ENCODE results near the gene ULK2.

GRCh38 chr17:19741832-19742457 lies 125.8 kb downstream of the ULK2 start:
- TF ChIP-seq, protein P1, sequence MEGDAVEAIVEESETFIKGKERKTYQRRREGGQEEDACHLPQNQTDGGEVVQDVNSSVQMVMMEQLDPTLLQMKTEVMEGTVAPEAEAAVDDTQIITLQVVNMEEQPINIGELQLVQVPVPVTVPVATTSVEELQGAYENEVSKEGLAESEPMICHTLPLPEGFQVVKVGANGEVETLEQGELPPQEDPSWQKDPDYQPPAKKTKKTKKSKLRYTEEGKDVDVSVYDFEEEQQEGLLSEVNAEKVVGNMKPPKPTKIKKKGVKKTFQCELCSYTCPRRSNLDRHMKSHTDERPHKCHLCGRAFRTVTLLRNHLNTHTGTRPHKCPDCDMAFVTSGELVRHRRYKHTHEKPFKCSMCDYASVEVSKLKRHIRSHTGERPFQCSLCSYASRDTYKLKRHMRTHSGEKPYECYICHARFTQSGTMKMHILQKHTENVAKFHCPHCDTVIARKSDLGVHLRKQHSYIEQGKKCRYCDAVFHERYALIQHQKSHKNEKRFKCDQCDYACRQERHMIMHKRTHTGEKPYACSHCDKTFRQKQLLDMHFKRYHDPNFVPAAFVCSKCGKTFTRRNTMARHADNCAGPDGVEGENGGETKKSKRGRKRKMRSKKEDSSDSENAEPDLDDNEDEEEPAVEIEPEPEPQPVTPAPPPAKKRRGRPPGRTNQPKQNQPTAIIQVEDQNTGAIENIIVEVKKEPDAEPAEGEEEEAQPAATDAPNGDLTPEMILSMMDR (IDR thresholded peaks at IDR 0.05; ENCODE audit: poor library complexity, severe bottlenecking) = no peak
- no peak for TF ChIP-seq TAF1 (IDR thresholded peaks at IDR 0.05; ENCODE audit: low read depth)
- no peak for TF ChIP-seq SMC3 (conservative IDR thresholded peaks at IDR 0.05; ENCODE audit: poor library complexity)
- TF ChIP-seq EZH2 (IDR thresholded peaks at IDR 0.05; ENCODE audit: borderline replicate concordance, insufficient read depth, low read length, poor library complexity, severe bottlenecking) = no peak
- TF ChIP-seq POLR2AphosphoS5 (IDR thresholded peaks at IDR 0.05) = no peak
- TF ChIP-seq EP300 (conservative IDR thresholded peaks at IDR 0.05; ENCODE audit: poor library complexity, severe bottlenecking) = no peak
- TF ChIP-seq RAD21 (conservative IDR thresholded peaks at IDR 0.05) = no peak
- TF ChIP-seq REST (IDR thresholded peaks at IDR 0.05; ENCODE audit: borderline replicate concordance) = no peak

Data from neural cell (in vitro differentiated cells).